Left ventricle myocardium inferior (tissue), 1 donor: Measurements from ENCODE around the gene S100G. TPM values are rescaled to one million over a fixed set of nuclear protein-coding genes. Genes with fewer than 3 reads are reported as not detected.

Experiments
- DNase-seq: peaks from one replicate; pipeline ENCODE4 v3.0.0-alpha.2; 2020
- H3K27ac ChIP-seq: fragments of 200-600 bp; replicated peaks from 2 replicates; pipeline ENCODE4 v1.8.0; 2021
- H3K27me3 ChIP-seq: fragments of 200-600 bp; 2 replicates; pipeline ENCODE4 v1.8.0; 2021; ENCODE audit warnings: low read depth
- H3K36me3 ChIP-seq: fragments of 200-600 bp; 2 replicates; pipeline ENCODE4 v1.8.0; 2021
- H3K4me1 ChIP-seq: fragments of 200-600 bp; 2 replicates; pipeline ENCODE4 v1.8.0; 2021
- H3K4me3 ChIP-seq: fragments of 200-600 bp; 2 replicates; pipeline ENCODE4 v1.8.0; 2021; ENCODE audit warnings: mild to moderate bottlenecking, moderate library complexity
- H3K9me3 ChIP-seq: fragments of 200-600 bp; replicated peaks from 2 replicates; pipeline ENCODE4 v1.8.0; 2021
- CTCF ChIP-seq: fragments of 200-600 bp; IDR thresholded peaks from 2 replicates; pipeline ENCODE4 v1.8.0; 2021; ENCODE audit warnings: antibody characterized with exemption, mild to moderate bottlenecking, borderline replicate concordance
- intact Hi-C: fragments of 100-400 bp; cut with micrococcal nuclease; formaldehyde crosslinking; loops from one replicate; pipeline ENCODE4 v1.11.0; 2022
- total RNA-seq: library from RNA; stranded (reverse); fragmentation: NEBNext Ultra II Directional; extraction: Animal tissue kit (Norgen Biotek cat#: 25700); gene quantifications from one replicate; pipeline ENCODE4 v1.2.1, GENCODE V29; 2021
- donor health status: DM: no; HTN: yes; CAD: no; lungs with severe emphysema.

The S100G gene
- total RNA-seq, 1 donor from 2014 or later: not detected

- H3K27me3 ChIP-seq: no peaks in the 10 kb centered on the region
- intact Hi-C loops: no loop called here
- no peaks in the 10 kb centered on the region for H3K9me3 ChIP-seq
- H3K4me3 ChIP-seq: no peak overlapping the region
- H3K4me1 ChIP-seq: no peaks in the 10 kb centered on the region
- no peak overlapping the region for H3K27ac ChIP-seq
- no peak for TF ChIP-seq CTCF
- no peaks in the 10 kb centered on the region for H3K36me3 ChIP-seq
- DNase-seq: no peak
These were observed 1.6 kb downstream of the S100G start for GRCh38 chrX:16651391-16652024.

GRCh38 chrX:16653424-16653823 is 3.5 kb downstream of the S100G start:
- H3K4me3 ChIP-seq: no peak overlapping the region
- no peak overlapping the region for H3K27ac ChIP-seq
- no peaks in the 10 kb centered on the region for H3K27me3 ChIP-seq
- intact Hi-C loops: no loop called here
- no peak for TF ChIP-seq CTCF
- H3K4me1 ChIP-seq: no peaks in the 10 kb centered on the region
- no peaks in the 10 kb centered on the region for H3K9me3 ChIP-seq
- H3K36me3 ChIP-seq: no peaks in the 10 kb centered on the region
- no peak for DNase-seq

GRCh38 chrX:16654093-16654492 is 4.1 kb downstream of the S100G start:
- no peak for DNase-seq
- no peaks in the 10 kb centered on the region for H3K27me3 ChIP-seq
- no peak overlapping the region for H3K27ac ChIP-seq
- TF ChIP-seq CTCF: no peak
- H3K4me1 ChIP-seq: no peaks in the 10 kb centered on the region
- H3K36me3 ChIP-seq: no peaks in the 10 kb centered on the region
- intact Hi-C loops: no loop called here
- H3K9me3 ChIP-seq: no peaks in the 10 kb centered on the region
- no peak overlapping the region for H3K4me3 ChIP-seq

GRCh38 chrX:16658284-16658683 is 8.3 kb downstream of the S100G start:
- Histone ChIP-seq H3K27me3 (no peaks in the 10 kb centered on the region), H3K27ac (no peak overlapping the region), H3K36me3 (no peaks in the 10 kb centered on the region), H3K4me1 (no peaks in the 10 kb centered on the region), H3K4me3 (no peak overlapping the region), H3K9me3 (no peaks in the 10 kb centered on the region)
- TF ChIP-seq CTCF: no peak
- DNase-seq: no peak
- intact Hi-C loops: no loop called here

- Histone ChIP-seq H3K4me3 (no peak overlapping the region), H3K4me1 (no peaks in the 10 kb centered on the region), H3K36me3 (no peaks in the 10 kb centered on the region), H3K27ac (no peak overlapping the region), H3K9me3 (no peaks in the 10 kb centered on the region), H3K27me3 (no peaks in the 10 kb centered on the region)
- DNase-seq: no peak
- intact Hi-C loops: no loop called here
- TF ChIP-seq CTCF: no peak
These were observed 9.4 kb downstream of the S100G start for GRCh38 chrX:16659321-16659720.
